ENCODE results near the gene CASP9.

DNA sequence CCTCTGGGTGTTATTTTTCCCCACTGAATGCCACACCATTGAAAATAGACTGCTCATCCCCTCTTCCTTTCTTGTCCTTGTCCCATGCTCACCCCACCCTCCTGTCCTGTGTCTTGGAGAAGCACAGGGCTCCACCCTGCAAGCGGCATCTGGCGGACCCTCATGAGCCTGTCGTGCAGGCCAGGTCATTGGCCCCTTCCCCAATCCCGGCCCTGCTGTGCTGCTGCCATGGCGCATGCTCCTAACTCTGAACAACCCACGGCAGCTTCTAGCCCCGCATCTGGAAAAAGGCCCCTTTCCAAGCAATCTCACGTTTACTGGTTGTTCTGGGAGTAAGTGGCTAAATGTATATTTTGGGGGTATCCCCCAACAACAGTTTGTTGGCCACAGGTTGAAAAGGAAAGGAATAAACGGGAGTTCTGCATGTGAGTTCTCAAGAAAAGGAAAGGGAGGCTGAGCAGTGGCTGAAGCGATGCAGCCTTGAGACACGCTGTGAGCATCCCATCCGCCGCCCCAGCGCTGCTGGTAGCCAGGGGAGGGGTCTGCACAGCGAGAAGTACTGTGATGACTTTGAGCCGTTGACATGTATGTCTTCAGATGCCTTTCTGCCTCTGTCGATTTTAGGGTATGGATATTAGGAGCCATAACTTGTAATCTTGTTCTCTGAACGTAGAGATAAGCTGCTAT, 44.5 kb upstream of the CASP9 start:
- TF ChIP-seq, protein P1, sequence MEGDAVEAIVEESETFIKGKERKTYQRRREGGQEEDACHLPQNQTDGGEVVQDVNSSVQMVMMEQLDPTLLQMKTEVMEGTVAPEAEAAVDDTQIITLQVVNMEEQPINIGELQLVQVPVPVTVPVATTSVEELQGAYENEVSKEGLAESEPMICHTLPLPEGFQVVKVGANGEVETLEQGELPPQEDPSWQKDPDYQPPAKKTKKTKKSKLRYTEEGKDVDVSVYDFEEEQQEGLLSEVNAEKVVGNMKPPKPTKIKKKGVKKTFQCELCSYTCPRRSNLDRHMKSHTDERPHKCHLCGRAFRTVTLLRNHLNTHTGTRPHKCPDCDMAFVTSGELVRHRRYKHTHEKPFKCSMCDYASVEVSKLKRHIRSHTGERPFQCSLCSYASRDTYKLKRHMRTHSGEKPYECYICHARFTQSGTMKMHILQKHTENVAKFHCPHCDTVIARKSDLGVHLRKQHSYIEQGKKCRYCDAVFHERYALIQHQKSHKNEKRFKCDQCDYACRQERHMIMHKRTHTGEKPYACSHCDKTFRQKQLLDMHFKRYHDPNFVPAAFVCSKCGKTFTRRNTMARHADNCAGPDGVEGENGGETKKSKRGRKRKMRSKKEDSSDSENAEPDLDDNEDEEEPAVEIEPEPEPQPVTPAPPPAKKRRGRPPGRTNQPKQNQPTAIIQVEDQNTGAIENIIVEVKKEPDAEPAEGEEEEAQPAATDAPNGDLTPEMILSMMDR (conservative IDR thresholded peaks at IDR 0.05; ENCODE audit: low read depth, low read length), result no peak
- TF ChIP-seq EZH2phosphoT487 (IDR thresholded peaks at IDR 0.05; ENCODE audit: borderline replicate concordance, low read length), result no peak
